SK-N-MC (cell line): Measurements from ENCODE around the gene TAB2.
"Not testable (repeated sequence)": the region's sequence is repeated elsewhere in the genome, so short reads cannot be mapped to it uniquely, and the experiment has no call there.

Experiments
- DNase-seq: peaks from one replicate; pipeline ENCODE4 v3.0.0-alpha.2; 2011; ENCODE audit warnings: low read depth, low spot score
- H3K27ac ChIP-seq: fragments of 200-600 bp; sonication (generic); 2 replicates; pipeline ENCODE4 v1.5.1; 2016; ENCODE audit warnings: mixed run types
- H3K36me3 ChIP-seq: fragments of 200-600 bp; sonication (generic); 2 replicates; pipeline ENCODE4 v1.6.1; 2017; ENCODE audit warnings: antibody characterized with exemption, low read length, mixed read lengths; ENCODE audit not compliant: insufficient read depth
- H3K4me3 ChIP-seq: fragments of 200-600 bp; sonication (generic); 2 replicates; pipeline ENCODE4 v1.5.1; 2016
- H3K9ac ChIP-seq: fragments of 200-600 bp; sonication (generic); 2 replicates; pipeline ENCODE4 v1.8.0; 2017; ENCODE audit warnings: mixed run types, mixed read lengths; ENCODE audit not compliant: insufficient read length
- H3K9me3 ChIP-seq: fragments of 200-600 bp; sonication (generic); 2 replicates; pipeline ENCODE4 v1.6.1; 2017; ENCODE audit warnings: low read depth, mild to moderate bottlenecking, antibody characterized with exemption, low read length, moderate library complexity, mixed read lengths
- EZH2 ChIP-seq: fragments of 200-600 bp; sonication (generic); IDR thresholded peaks from one replicate; pipeline ENCODE4 v1.6.1; 2017; ENCODE audit warnings: antibody characterized with exemption
- FOXP2 ChIP-seq: optimal IDR thresholded peaks from 2 replicates; pipeline ENCODE3; 2011; ENCODE audit warnings: mild to moderate bottlenecking, moderate library complexity; ENCODE audit not compliant: insufficient read depth; ENCODE audit errors: extremely low read length, control extremely low read depth
- POLR2AphosphoS5 ChIP-seq: IDR thresholded peaks from 2 replicates; pipeline ENCODE4 v1.6.1; 2012; ENCODE audit warnings: mild to moderate bottlenecking, low read depth, low read length, borderline replicate concordance

The TAB2 gene

DNA sequence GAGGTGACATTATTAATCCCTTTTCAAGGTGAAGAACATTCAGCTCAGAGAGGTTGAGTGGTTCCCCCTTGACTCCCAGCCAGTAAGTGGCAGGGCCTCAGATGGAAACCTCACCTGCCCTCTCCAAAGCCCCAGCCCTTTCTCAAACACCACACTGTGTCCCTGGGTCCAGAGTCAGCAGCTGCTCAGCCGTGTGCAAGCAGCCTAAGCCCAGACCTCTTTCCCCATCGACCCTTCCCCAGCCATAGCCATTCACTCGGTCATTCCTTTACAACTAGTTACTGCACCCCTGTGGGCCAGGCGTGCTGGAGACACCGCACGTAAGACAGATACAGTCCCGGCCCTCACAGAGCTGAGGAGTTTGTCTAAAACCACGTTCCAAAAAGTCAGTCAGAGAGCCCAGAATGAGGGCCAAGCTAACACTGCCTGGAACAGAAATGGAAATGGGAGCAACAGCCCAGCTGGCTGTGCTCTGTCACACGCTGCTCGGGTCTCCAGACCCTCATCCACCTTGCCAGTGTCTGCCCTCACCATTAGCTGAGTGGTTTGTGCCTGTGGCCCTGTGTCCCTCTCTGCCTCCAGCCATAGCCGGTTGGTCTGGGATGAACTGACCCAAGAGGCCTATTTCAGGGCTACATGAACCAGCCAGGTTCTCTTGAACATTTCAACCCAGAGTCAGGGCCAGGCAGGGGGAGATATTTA, 137.7 kb downstream of the TAB2 start:
- no peaks in the 10 kb centered on the region for H3K9me3 ChIP-seq
- H3K4me3 ChIP-seq: no peak overlapping the region
- no peak overlapping the region for H3K27ac ChIP-seq
- H3K36me3 ChIP-seq: no peaks in the 10 kb centered on the region
- DNase-seq: no peak
- no peak for TF ChIP-seq POLR2AphosphoS5
- TF ChIP-seq EZH2: no peak
- TF ChIP-seq FOXP2: no peak
- no peak overlapping the region for H3K9ac ChIP-seq

DNA sequence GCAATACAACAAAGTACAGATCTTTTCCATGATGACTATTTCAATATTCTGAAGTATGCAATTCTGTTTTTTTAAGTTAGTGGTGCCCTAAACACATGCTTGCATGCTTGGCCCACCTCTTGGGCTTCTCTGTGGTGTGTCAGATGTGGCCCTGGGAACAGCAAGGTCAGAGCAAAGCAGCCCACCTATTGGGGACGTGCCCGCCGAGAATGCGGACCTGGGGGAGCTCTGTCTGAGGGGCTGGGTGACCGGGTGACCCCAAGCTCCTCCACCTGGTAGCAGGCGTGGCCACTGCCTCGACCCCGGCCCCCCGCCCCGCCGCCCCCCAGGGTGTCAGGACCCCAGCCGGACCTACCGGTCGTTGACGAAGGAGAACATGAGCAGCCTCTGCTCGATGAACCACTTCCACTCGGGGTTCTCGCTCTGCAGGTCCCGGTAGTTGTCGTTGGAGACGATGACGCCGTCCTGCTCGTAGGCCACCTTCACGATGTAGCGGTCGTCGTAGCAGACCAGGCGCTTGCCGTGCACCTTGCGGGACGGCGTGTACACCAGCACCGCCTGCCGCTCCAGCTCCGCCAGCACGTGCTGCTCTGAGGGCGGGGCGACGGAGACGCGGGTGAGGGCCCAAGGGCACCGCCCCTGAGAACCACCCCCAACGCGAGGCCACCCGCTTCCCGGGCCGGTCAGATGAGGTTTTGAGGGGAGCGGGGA, 139.0 kb downstream of the TAB2 start:
- no peak for TF ChIP-seq POLR2AphosphoS5
- TF ChIP-seq EZH2: no peak
- H3K4me3 ChIP-seq: no peak overlapping the region

DNA sequence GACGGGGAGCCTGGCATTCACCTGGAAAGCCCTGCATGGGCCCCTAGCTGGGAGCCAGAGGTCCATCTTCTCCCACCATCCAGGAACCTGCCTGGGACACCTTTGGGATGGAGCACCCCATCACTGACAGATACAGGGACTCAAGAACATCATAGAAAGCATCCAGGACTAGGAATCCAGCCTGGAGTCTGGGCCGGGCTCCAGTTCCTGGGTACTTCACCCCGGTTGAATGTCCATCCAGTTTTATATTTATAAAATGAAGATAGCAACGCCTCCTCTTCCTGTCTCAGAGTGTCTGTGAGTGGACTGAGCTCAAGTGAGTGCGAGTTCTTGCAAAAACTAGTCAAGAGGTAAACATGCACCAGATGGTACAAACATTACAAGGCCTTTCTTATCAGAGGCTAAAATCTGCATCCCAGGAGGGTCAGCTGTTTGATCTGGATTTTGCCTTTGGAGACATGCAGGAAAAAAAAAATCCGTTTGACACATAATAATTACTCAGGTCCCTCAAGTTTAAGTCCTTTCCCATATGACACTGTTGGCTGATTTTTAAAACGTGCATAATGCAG, 139.9 kb downstream of the TAB2 start:
- H3K36me3 ChIP-seq: no peaks in the 10 kb centered on the region
- no peak overlapping the region for H3K4me3 ChIP-seq
- H3K27ac ChIP-seq: no peak overlapping the region
- H3K9ac ChIP-seq: no peak overlapping the region
- H3K9me3 ChIP-seq: no peaks in the 10 kb centered on the region
- TF ChIP-seq POLR2AphosphoS5: no peak
- no peak for TF ChIP-seq EZH2
- TF ChIP-seq FOXP2: no peak
- DNase-seq: no peak

More for the DNA sequence above, 139.0 kb downstream of the TAB2 start:
- Histone ChIP-seq H3K27ac (no peak overlapping the region), H3K9me3 (no peaks in the 10 kb centered on the region), H3K9ac (no peak overlapping the region), H3K36me3 (no peaks in the 10 kb centered on the region)
- DNase-seq: no peak

DNA sequence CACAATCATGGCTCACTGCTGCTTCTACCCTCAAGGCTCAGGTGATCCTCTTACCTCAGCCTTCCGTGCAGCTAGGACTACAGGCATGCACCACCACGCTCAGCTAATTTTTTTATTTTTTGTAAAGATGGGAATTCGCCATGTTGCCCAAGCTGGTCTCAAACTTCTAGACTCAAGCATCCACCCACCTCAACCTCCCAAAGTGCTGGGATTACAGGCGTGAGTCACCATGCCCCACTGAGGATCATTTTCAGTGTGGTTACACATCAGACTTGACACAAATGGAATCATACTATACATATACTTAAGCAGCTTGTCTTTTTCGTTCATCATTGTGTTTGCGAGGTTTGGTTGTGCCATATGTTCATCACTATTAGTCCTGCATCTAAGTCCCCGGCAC, 140.7 kb downstream of the TAB2 start:
- no peak overlapping the region for H3K27ac ChIP-seq
- no peak for DNase-seq
- TF ChIP-seq POLR2AphosphoS5 (no peak), EZH2 (no peak), FOXP2 (no peak)
- no peaks in the 10 kb centered on the region for H3K9me3 ChIP-seq
- H3K36me3 ChIP-seq: no peaks in the 10 kb centered on the region
- no peak overlapping the region for H3K9ac ChIP-seq
- H3K4me3 ChIP-seq: no peak overlapping the region

DNA sequence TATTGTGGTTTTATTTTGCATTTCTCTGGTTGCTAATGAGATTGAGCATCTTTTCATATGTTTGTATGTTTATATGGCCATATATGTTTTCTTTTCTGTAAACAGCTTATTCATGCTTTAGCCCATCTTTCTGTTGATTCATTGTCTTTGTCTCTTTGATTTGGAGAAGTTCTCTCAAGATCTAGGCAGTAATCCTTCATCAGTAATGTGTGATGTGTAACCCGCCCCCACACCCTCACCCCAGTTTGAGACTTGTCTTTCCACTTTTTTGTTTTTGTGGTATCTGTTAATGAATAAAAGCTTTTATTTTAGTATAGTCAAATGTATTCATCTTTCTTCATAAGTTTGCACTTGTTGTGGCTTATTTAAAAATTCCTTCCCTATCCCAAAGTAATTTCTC, 141.3 kb downstream of the TAB2 start:
- no peak overlapping the region for H3K4me3 ChIP-seq
- TF ChIP-seq FOXP2 (no peak), POLR2AphosphoS5 (no peak), EZH2 (no peak)
- DNase-seq: no peak
- no peaks in the 10 kb centered on the region for H3K36me3 ChIP-seq
- H3K9me3 ChIP-seq: no peaks in the 10 kb centered on the region
- H3K27ac ChIP-seq: no peak overlapping the region
- no peak overlapping the region for H3K9ac ChIP-seq

DNA sequence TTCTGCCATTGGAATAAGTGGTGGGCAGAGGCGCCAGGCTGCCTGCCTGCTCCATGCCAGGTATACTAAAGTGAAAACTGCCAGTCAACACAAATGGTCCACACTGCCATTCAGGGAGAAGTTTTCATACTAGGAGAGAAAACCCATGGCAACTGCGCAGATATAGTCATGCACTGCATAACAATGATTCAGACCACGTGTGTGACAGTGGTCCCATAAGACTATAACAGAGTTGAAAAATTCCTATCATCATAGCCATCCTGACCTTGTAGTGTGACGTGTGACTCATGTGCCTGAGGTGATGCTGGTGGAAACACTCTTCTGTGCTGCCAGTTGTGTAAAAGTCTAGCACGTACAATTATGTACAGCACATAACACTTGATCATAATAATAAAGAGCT, 142.2 kb downstream of the TAB2 start:
- Histone ChIP-seq H3K27ac (no peak overlapping the region), H3K9ac (no peak overlapping the region), H3K4me3 (no peak overlapping the region), H3K9me3 (no peaks in the 10 kb centered on the region), H3K36me3 (no peaks in the 10 kb centered on the region)
- TF ChIP-seq FOXP2 (no peak), EZH2 (no peak), POLR2AphosphoS5 (no peak)
- no peak for DNase-seq

DNA sequence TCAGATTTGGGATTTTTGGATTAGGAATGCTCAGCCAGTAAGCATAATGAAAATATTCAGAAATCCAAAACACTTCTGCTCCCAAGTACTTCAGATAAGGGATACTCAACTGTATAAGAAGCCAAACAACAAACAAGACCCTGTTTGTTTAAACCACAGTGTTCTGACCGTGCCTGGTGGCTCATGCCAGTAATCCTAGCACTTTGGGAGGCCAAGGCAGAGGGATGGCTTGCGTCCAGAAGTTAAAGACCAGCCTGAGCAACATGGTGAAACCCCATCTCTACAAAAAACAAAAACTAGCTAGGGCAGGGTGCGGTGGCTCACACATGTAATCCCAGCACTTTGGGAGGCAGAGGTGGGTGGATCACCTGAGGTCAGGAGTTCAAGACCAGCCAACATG, 142.7 kb downstream of the TAB2 start:
- not testable (repeated sequence) for H3K27ac ChIP-seq, H3K9ac ChIP-seq, H3K4me3 ChIP-seq, H3K36me3 ChIP-seq, H3K9me3 ChIP-seq, DNase-seq
